TTC549 (cell line): ENCODE results near the gene RNF17.
"Not testable (repeated sequence)": the region's sequence is repeated elsewhere in the genome, so short reads cannot be mapped to it uniquely, and the experiment has no call there.

Source experiments
- FAIRE-seq: peaks from 2 replicates; lab custom pipeline; 2012; peaks lifted over from hg19 to GRCh38; lab: Jason Lieb, UNC

Gene RNF17

DNA sequence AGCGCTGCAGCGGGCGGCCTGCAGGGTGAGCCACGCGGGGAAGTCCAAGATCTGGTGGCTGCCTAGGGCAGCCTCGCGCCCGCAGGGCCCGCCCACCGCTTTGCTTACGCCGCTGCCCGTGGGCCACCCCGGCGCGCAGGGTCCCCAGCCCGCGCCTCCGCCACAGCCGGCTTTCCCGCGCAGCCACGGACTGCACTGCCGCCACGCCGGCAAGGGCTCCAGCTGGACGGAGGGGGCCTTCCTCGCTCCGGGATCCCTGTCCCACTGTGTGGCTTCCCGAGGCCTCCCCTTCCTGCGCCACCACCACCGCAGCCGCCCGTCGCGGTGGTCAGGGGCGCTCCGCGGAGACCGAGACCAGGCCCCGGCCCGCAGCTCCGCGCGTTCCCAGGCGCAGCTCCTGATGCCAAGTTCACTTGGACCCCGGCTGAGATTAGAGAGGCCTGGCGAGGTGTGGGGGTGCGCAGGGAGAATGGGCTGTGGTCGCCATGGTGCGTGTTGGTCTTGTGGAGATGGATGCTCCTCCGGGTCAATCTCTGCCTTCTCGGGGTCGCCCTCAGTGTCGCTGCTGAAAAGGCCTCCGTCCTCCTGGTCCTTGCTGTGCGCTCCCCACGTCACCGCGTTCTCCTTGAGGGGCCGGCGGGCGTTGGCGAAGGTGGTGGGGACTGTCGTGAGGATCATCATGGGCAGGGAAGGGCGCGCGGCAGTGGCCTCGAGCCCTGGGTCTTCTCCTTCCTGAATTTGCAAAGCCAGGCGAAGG lies 17.9 kb upstream of the RNF17 start:
- no peak for FAIRE-seq

DNA sequence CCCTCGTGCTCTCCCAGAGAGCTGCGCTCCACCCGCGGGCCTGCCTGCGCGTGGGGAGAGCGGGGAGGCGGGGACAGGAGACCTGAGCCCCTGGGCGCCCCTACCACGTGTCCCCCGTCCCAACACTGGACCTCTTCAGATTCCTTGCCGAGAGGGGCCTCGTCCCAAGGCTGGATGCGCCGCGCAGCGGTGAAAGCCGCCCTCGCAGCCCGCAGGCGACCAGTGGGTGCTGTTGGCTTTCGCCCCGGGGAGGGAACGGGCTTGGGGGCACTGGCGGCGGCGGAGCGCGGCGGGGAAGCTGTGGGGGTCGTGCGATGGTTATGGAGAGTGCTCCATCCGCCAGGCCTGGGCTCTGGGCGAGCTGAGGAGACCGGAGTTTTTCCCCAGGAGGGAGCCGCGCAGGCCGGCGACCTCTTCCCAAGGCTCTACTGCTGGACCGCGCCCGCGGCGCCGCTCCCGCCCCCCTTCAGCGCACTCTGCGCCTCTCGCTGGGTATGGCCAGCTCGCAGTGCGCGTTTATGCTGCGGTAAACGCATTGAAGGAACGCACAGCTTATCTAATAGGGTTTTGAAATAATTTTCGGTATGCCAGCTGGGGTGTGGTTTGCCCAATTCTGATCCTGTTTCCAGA lies 17.2 kb upstream of the RNF17 start:
- FAIRE-seq, result no peak

DNA sequence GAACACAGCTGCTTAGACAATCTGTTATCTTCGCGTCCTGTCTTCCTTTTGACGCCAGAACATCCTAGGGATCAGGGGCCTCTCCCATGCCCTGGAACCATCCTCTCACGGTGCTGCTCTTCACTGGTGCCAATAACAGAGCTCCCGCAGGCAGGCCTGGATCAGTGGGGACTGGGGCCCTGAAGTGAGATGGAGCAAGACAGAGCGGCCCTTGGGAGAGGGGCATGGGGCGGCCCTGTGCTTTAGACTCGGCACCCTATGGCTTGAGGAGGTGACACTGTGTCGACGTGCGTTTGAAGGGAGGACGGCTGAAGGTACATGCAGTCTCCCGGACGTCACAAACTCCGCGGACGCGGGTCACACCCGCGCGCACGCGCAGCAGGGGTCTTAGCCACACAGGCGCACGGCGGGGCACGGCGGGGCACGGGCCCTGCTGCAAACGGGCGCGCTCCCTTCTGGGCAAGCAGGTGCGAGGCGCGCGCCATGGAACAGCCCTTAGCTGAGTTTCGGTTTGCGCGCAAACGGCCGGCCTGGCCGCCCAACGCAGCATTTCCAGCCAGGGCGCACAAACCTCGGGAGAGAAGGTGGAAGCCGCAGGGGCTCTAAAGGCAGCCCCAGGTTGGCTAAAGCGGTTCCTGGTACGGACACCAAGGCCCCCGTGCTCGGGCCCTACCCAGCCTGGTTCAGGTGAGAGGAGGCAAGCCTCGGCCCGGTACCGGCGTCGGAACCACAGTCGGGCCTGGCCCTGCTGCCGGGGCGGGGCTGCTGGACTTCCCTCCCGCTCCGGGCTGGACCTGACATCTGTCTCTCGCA lies 16.5 kb upstream of the RNF17 start:
- no peak for FAIRE-seq

DNA sequence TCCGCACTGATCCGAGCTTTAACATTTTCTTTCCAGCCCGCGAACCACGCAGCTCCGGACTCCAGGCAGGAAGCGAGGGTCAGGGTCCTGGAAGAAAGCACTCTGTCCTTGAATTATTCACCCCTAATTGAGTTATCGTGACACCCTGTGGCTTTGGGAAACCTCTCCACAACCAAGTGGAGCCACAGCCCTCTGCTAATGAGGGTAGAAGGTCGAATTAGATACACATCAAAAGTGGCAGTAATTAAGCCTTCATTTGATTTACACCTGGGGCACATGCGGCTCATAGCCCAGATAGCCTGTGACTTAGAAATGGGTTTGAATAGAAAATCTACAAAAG lies 15.9 kb upstream of the RNF17 start:
- no peak for FAIRE-seq

DNA sequence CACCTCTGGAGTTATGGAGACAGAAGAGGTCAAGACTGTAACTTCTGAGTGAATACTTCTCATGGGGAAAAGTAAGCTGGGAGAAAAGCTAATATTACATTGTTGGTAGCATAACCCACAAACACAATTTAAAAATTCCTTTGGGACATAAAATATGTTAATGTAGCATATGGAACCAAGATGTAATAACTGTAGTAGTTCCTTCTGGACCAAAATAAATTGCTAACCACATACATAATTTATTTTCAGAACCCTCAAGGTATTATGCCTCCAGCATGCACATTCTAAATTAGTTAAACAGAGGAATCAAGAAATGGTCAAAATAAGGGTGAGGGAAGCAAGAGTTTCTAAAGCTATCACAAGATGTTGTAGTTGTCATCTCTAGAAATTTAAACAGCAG lies 4.8 kb upstream of the RNF17 start:
- FAIRE-seq, result no peak

DNA sequence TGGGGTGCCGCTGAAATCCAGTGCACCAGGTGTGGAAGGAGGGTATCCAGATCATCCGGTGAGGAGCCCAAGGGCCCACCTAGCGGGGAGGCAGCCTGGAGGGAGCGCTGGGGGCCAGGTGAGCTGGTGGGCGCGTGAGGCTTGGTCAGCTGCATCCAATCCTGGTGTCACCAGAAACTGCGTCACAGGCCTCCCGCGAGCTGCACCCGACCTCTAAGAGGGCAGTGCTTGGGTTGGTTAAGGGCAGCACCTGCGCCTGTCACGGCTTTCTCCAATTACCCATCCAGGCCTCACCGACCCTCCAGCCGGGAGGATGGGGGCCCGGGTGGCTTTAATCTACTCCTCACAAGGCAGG lies 284 bp downstream of the RNF17 start:
- FAIRE-seq, result no peak

DNA sequence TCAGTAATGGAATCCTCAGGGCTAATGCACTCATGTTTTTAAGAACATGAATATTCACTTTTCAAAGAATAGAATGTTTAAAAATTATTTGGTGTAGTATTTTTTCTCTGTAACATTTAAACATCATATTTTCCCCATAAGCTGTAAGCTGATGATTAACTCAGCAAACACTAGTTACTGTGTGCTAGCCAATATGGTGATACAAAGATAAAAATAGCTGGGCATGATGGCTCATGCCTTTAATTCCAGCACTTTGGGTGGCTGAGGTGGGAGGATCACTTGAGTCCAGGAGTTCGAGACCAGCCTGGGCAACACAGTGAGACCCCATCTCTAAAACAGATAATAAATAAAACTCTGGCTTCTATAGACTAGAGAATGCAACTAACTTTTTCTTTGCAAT lies 13.2 kb downstream of the RNF17 start:
- FAIRE-seq, result no peak

DNA sequence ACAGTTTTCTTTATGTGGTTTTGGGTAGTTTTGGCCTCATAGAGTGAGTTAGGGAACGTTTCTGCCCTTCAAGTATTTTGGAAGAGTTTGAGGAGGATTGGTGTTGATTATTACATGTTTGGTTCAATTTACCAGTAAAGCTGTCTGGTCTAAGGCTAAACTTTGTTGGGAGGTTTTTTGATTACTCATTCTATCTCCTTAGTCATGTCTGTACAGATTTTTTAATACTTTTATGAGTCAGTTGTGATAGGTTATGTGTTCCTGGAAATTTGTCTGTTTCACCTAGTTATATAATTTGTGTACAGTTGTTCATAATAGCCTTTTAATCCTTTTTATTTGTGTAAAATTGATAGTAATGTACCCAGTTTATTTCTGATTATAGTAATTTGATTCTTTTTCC lies 20.4 kb downstream of the RNF17 start:
- no peak for FAIRE-seq

DNA sequence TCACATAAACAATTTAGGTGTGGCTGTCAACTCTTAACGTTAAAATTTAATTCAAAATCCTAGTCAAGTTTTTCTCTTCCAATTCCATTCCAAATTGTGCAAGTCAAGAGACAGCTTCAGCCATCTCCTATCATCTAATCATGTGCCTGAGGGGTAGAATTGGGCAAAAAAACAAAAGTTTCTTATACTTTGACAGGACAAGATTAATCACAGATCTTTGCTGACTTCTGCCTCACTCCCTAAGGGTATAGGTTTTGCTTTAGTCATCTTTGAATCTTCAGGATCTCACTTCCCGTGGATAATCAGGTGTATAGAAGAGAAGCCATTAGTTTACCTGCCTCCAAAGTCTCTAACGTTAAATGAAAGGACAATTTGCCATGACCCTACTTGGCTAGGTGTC lies 24.6 kb downstream of the RNF17 start:
- FAIRE-seq, result no peak

DNA sequence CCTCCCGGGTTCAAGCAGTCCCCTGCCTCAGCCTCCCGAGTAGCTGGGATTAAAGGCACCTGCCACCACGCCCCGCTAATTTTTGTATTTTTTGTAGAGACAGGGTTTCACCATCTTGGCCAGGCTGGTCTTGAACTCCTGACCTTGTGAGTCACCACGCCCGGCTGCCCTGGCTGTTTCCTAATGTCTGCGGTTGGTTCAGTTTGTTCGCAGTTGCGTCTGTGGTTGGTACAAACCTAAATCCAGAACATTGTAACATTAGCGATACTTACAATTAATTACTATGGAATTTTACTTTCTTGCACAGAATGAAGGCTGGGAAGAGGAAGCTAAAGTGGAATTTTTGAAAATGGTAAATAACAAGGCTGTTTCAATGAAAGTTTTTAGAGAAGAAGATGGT lies 38.1 kb downstream of the RNF17 start:
- no peak for FAIRE-seq

DNA sequence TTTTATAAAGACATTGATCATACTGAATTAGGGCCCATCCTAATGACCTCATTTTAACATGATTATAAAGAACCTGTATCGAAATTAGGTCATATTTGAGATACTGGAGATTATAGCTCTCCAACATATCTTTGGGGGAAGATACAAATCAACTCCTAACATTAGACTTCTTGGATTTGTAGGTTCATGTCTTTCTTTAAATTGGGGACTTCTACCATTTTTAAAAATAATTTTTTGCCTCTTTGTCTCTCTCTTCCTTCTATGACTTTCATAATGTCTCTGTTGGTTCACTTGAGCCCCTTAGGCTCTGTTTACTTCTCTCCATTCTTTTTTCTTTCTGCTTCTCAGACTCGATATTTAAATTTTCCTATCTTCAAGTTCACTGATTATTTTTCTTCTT lies 57.2 kb downstream of the RNF17 start:
- FAIRE-seq, result no peak

DNA sequence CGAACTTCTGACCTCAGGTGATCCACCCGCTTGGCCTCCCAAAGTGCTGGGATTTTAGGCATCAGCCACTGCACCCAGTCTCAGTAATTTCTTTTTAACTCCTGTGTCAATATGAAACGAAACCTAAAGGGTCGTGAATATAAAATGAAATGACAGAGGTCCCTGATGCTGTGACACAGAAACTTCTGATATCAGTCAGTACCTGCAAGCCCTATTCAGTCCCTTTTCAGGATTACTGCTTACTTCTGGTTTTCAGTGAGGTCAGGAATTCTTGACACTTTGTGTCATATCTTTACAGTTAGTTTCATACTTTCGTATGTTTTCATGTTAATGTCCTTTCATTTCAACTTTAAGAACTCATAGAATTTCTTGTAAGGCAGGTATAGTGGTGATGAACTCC lies 58.7 kb downstream of the RNF17 start:
- FAIRE-seq, result no peak

DNA sequence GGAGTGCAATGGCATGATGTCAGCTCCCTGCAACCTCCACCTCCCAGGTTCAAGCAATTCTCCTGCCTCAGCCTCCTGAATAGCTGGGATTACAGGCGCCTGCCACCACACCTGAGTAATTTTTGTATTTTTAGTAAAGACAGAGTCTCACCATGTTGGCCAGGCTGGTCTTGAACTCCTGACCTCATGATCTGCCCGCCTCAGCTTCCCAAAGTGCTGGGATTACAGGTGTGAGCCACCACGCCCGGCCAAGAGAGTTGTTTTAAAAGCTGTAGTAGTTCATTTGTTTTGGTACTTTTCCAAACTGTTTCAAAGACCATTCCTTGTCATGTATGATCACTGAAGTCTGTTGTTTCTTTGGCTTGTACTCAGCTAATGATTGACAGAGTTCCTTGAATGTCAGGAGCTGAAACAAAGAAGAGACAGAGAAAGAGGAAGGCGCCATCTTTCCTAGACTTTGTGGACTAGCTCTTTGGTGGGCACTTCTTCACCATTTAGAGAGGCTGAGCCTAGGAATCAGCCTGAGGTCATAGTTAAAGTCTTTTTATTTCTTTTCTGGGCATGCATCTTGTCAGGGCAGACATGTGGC lies 59.2 kb downstream of the RNF17 start:
- not testable (repeated sequence) for FAIRE-seq

DNA sequence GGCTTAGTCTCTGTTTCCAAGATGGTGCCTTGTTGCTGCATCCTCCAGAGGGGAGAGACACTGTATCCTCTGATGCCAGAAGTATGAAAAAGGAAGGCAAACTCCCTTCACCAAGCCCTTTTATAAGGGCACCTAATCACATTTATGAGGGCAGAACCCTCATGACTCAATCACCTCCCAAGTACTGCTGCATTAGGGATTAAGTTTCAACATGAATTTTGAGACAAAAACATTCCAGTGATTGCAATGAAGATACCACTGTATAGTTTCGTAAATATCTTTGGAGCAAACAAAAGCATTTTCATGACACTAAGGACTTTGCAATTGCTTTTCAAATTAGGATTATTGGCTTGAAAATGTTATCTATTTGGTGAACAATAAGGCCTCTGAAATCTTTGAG lies 63.8 kb downstream of the RNF17 start:
- no peak for FAIRE-seq

DNA sequence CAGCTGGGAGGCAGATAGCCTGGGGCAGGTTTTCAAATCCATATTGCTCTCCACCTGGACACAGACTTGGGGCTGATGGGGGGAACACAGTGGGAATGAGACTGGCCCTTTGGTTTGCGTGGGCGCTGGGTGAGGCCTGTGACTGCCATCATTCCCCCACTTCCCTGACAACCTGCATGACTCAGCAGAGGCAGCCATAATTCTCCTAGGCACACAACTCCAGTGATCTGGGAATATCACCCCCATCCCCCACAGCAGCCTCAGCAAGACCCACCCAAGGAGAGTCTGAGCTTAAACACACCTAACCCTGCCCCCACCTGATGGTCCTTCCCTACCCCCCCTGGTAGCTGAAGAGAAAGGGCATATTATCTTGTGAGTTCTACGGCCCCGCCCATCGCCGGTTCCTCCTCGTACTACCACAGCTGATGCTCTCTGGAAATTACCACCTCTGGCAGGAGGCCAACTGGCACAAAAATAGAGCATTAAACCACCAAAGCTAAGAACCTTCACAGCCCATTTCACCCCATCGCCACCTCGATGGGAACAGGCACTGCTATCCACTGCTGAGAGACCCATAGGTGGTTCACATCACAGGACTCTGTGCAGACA lies 71.0 kb downstream of the RNF17 start:
- no peak for FAIRE-seq

DNA sequence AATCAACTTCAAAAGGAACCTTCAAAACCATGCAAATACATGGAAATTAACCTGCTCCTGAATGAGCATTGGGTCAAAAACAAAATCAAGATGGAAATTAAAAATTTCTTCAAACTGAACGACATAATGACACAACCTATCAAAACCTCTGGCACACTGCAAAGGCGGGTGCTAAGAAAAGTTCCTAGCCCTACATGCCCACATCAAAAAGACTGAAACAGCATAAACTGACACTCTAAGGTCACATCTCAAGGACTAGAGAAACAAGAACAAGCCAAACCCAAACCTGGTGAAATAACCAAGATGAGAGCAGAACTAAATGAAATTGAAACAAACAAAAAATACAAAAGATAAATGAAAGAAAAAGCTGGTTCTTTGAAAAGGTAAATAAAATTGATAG lies 73.6 kb downstream of the RNF17 start:
- FAIRE-seq, result not testable (repeated sequence)

DNA sequence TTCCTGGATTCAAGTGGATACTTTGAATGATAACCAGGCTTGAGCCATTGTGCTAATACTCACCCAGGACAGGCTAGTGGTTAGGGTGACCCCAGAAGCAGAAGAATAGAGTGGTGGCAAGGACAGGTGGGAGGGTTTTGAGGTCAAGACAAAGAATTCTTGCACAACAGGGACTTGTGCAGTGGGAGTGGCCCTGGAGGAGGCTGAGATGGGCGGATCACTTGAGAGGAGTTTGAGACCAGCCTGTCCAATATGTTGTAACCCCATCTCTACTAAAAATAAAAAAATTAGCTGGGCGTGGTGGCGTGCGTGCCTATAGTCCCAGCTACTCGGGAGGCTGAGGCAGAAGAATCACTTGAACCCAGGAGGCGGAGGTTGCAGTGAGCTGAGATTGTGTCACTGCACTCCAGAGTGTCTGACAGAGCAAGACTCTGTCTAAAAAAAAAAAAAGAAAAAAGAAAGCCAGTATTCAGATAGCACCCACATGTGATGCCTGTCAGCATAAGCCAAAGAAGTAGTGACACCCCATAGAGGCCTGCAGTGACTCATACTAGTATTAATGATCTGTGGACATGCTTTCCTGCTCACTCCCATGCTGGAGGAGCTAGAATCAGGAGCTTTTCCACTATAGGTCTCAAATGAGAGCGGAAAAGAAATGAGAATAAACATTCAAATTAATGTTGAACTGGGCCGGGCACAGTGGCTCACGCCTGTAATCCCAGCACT lies 78.7 kb downstream of the RNF17 start:
- FAIRE-seq, result no peak

DNA sequence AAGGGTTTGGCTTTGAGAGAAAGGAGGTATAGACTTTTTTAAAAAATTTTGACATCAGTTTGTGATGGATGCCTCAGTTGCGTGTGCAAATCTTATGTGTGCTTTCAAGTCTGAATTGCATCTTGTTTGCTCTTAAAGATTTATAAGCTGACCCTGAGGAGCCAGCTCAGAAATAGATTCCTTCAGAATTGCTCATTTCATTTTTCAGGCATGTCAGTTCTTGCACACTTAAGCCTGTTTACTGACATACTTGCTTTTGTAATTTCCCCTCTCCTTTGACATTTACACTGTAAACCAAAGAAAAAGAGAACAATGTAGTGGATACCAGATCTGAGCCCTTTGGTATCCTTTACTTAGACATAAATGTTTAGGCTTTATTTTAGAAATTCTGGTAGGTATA lies 87.6 kb downstream of the RNF17 start:
- no peak for FAIRE-seq

DNA sequence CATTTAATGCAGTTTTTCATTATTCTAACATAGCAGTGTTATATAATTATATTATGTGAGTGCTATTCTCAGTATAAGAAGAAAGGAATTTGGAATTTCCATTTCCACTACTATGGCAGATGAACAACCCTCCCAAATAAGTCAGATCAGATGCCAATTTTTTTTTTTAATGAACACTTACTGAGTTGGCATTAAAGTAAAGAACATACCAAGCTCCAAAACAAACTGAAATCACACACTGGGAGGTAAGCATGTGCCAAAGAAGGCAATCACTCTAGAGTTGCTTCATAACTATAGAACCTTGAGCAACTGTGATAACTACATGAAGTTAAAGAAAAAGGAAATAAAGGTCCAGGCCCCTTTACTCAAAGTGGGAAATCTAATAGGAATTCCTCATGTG lies 90.3 kb downstream of the RNF17 start:
- FAIRE-seq, result no peak

DNA sequence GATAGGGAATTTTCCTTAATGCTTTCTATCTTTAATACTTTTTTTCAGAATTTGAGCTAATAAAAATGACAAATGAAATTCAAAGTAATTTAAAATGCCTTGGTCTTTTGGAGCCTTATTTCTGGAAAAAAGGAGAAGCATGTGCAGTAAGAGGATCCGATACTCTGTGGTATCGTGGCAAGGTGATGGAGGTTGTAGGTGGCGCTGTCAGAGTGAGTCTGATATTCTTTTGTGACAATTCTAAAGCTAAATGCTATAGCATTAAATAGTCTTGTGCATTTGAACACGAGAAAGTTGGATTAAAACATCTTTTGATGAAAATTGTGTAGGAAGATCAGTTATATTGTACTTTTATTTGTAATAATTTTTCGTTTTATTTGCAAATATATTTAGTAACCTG lies 95.0 kb downstream of the RNF17 start:
- FAIRE-seq, result no peak

DNA sequence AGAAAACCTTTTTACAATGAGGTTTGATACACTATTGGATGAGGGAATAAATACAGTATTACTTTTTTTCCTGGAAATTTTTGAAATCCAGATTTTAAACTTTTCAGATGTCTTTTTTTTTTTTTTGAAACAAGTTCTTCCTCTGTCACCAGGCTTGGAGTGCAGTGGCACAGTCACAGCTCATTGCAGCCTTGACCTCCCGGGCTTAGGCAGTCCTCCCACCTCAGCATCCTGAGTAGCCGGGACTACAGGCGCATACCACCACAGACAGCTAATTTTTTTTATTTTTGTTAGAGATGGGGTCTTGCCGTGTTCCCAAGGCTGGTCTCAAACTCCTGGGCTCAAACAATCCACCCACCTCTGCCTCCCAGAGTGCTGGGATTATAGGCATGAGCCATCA lies 96.8 kb downstream of the RNF17 start:
- no peak for FAIRE-seq
